Testis (tissue), 3 donors: ENCODE measurements around the gene TM9SF3. TPM values are rescaled to one million over a fixed set of nuclear protein-coding genes. Genes with fewer than 3 reads are reported as not detected.

Experiments
- DNase-seq: peaks from one replicate; pipeline ENCODE4 v3.0.0-alpha.2; 2019
- H3K27ac ChIP-seq, 2 donors: fragments of 200-600 bp; sonication (generic); one replicate each; pipeline ENCODE4 v1.5.1; 2019
- H3K27me3 ChIP-seq: fragments of 200-600 bp; sonication (generic); one replicate; pipeline ENCODE4 v1.5.1; 2019
- H3K36me3 ChIP-seq: fragments of 200-600 bp; sonication (generic); one replicate; pipeline ENCODE4 v1.5.1; 2017; ENCODE audit warnings: low read depth; ENCODE audit errors: missing control alignments
- H3K4me1 ChIP-seq: fragments of 200-600 bp; sonication (generic); one replicate; pipeline ENCODE4 v1.5.1; 2019
- H3K4me3 ChIP-seq, 2 donors: fragments of 200-600 bp; sonication (generic); one replicate each; pipeline ENCODE4 v1.5.1; 2017 to 2019
- H3K9me3 ChIP-seq: fragments of 200-600 bp; sonication (generic); one replicate; pipeline ENCODE4 v1.5.1; 2017
- POLR2A ChIP-seq: fragments of 450-650 bp; IDR thresholded peaks from one replicate; pipeline ENCODE4 v1.6.1; 2017; ENCODE audit warnings: antibody characterized with exemption, mild to moderate bottlenecking, moderate library complexity
- WGBS, 2 donors: methylation state at CpG; one replicate each; pipeline ENCODE4 v1.1.5; 2018; 5-methylcytosine and 5-hydroxymethylcytosine counted together
- intact Hi-C: fragments of 100-400 bp; cut with DNase I; formaldehyde crosslinking; loops from one replicate; pipeline ENCODE4 v1.15.1; 2023; ENCODE audit warnings: low total_unique reads
- polyA plus RNA-seq: library from polyadenylated mRNA; stranded (reverse); fragments of 350-450 nt; fragmentation: Illumina TruSeq; extraction: RNeasy Lipid Tissue Mini Kit (QIAGEN cat#74804); gene quantifications from one replicate; pipeline ENCODE4 v1.2.3, GENCODE V29; 2014; ENCODE audit warnings: low read depth, low replicate concordance; ENCODE audit not compliant: insufficient read depth
- total RNA-seq, 2 donors: library from RNA; depleted of rRNA; stranded (reverse); fragments of >200 nt; gene quantifications; one replicate each; pipeline ENCODE4 v1.2.3, GENCODE V29; 2016
- TF ChIP-seq, protein P1 (sequence below), 3 experiments: fragments of 450-650 bp in 2 of 3; fragments of 200-600 bp in 1 of 3; sonication (generic) in 1 of 3; IDR thresholded peaks; one replicate each; pipeline ENCODE4 v1.5.1; 2016 to 2019; ENCODE audit warnings: antibody characterized with exemption in 3 of 3, mild to moderate bottlenecking in 2 of 3, moderate library complexity in 1 of 3

The TM9SF3 gene
- total and polyA plus RNA-seq, 3 donors from 2014 or later: 67.8 to 69.8 (median 69.3) TPM

DNA sequence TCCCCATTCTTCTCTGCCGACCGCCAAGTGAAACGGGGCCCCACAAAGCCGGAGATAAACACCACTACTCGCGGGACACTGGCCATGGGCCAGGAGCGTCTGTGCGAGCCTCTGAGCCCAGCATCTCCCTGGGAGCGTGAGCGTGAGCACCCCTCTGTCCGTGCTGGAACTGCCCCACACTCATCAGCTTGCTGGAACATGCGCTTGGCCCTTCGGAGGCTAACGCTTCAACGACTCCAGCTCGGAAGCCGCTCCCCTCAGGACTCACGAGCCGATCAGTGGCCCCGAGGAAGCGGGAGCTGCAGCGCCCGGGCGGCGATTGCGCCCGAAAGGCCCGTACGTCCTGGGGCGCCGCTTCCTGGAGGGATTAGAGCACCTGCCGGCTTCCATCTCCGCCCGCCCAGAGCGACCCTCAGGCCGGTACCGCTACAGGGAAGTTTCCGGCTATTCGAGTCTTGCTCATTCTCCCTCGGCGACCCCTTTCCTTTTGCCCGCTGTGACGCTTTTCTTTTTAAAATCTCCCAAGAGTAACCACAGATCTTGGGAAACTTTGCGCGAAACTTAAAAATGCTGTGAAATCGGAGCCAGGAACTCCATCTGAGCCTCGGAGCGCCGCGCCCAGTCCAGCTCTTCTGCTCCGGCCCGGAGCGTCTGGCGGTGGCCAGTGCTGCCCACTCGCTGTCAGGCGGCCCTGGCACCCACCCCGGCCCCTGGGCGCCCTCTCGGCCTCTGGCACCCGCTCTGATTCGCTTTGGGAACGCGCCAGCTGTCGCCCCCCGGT is 74.1 kb downstream of the TM9SF3 start:
- DNase-seq: peak; percentile 21
- intact Hi-C loops: loop anchor here (10.0 kb wide), 1 partner anchor 118 kb away; no protein-coding TSS in a partner anchor
- Histone ChIP-seq H3K4me3 (peak overlapping the region; percentile 40 to 50), H3K27me3 (no peaks in the 10 kb centered on the region), H3K27ac (no peak overlapping the region), H3K36me3 (no peaks in the 10 kb centered on the region), H3K4me1 (peaks cover 15% of the 10 kb centered on the region), H3K9me3 (no peaks in the 10 kb centered on the region)
- TF ChIP-seq, protein P1, sequence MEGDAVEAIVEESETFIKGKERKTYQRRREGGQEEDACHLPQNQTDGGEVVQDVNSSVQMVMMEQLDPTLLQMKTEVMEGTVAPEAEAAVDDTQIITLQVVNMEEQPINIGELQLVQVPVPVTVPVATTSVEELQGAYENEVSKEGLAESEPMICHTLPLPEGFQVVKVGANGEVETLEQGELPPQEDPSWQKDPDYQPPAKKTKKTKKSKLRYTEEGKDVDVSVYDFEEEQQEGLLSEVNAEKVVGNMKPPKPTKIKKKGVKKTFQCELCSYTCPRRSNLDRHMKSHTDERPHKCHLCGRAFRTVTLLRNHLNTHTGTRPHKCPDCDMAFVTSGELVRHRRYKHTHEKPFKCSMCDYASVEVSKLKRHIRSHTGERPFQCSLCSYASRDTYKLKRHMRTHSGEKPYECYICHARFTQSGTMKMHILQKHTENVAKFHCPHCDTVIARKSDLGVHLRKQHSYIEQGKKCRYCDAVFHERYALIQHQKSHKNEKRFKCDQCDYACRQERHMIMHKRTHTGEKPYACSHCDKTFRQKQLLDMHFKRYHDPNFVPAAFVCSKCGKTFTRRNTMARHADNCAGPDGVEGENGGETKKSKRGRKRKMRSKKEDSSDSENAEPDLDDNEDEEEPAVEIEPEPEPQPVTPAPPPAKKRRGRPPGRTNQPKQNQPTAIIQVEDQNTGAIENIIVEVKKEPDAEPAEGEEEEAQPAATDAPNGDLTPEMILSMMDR (IDR thresholded peaks at IDR 0.05): no peak
- no peak for TF ChIP-seq POLR2A
- 1% methylated on average over 29 to 63 of the region's 65 CpGs for WGBS, 2 donors

DNA sequence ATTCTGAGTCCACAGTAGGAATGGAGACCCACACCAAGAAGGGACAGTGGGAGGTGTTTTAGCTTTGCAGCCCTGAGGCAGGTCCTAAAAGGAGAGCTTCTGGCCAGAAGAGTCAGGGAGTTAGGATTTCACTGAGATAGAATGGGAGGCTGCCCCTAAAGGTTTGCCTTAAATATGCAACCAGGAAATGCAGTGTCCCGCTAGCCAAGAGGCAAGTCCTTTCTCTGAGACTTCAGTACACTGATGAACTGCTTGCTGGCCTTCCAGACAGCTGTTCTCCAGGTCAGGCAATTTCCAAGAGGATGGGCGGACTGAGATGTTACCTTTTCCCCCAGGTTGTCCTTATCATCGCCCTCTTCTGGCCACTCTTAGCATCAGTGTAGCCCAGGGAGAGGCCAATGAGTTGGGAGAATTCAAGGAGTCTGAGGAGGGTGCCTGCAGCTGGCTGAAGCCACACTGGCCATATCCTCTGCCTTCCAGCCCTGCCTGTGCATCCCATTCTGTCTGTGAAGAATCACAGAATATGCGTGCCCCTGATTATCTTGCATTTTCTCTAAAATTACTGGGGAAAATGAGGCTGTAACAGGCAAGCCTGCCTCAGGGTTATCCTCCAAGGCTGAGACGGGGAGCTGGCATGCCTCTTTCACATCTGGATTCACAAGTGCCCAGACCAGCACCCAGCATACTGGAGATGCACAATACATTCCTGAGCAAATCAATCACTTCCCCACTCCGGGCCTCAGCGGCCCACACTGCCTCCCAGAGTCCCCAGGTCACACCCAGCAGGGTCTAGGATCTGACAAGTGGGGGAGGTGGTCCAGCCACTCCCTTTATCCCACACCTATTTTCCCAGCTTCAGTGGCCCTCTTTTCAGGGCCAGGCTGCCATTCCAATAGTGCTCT is 75.5 kb downstream of the TM9SF3 start:
- Histone ChIP-seq H3K9me3 (no peaks in the 10 kb centered on the region), H3K27ac (no peak overlapping the region), H3K4me3 (no peak overlapping the region), H3K27me3 (no peaks in the 10 kb centered on the region), H3K4me1 (peaks cover 15% of the 10 kb centered on the region), H3K36me3 (no peaks in the 10 kb centered on the region)
- 75 to 81% methylated on average over 7 of the region's 7 CpGs for WGBS, 2 donors
- peak; percentile 34 for DNase-seq
- intact Hi-C loops: loop anchor here (10.0 kb wide), 1 partner anchor 116 kb away; no protein-coding TSS in a partner anchor
- TF ChIP-seq, protein P1 (IDR thresholded peaks at IDR 0.05): peak in 1 of 3 experiments; percentile 31
- no peak for TF ChIP-seq POLR2A

DNA sequence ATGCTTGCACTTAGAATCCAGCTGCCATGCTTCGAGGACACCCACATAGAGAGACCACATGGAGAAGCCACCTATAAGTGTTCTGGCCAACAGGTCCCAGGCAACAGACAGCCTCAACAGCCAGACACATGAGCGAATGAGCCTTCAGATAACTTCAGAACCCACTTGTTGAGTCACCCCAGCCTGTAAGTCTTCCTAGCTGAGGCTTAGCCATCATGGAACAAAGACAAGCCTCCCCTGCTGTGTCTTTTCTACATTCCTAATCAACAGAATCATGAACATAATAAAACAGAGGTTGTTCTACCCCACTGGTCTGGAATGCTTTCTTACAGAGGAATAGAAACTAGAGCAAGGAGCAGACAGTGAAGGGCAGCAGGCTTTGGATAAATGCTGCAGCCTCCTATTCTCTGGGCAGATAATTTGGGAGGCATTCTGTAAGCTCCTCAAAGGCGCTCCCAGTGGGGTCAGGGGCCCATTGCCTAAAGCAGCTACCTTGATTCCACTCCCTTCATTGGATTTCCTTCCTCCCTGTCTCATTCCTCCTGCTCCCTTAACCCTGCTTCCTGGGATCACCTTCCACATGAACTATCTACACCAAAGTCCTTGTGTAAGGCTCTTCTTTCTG is 77.7 kb downstream of the TM9SF3 start:
- H3K4me1 ChIP-seq: peaks cover 15% of the 10 kb centered on the region
- WGBS, 2 donors: 96 to 98% methylated on average over 3 of the region's 3 CpGs
- H3K27me3 ChIP-seq: no peaks in the 10 kb centered on the region
- H3K4me3 ChIP-seq: no peak overlapping the region
- H3K27ac ChIP-seq: no peak overlapping the region
- TF ChIP-seq, protein P1 (IDR thresholded peaks at IDR 0.05): no peak
- no peak for TF ChIP-seq POLR2A
- H3K9me3 ChIP-seq: no peaks in the 10 kb centered on the region
- no peaks in the 10 kb centered on the region for H3K36me3 ChIP-seq
- DNase-seq: no peak
- intact Hi-C loops: no loop called here

DNA sequence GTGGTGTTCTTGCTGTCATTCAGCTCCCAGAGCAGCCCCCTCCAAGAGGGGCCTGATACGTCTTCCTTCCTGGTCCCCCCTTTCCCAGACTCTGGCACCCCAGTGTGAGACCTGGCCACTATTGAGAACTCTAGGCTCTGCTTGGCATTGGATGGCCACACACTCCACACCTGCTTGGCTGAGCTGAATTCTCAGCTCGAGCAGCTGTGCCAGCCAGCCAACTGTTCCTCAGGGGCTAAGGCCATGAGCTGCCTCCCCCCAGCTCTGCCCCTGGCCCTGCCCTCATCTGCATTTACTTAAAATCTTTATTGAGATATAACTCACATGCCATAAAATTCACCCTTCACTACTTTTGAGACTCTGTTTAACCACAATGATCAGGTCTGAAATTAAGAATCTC is 79.8 kb downstream of the TM9SF3 start:
- Histone ChIP-seq H3K4me1 (peaks cover 1% of the 10 kb centered on the region), H3K4me3 (no peak overlapping the region), H3K9me3 (no peaks in the 10 kb centered on the region), H3K36me3 (no peaks in the 10 kb centered on the region), H3K27me3 (no peaks in the 10 kb centered on the region), H3K27ac (no peak overlapping the region)
- DNase-seq: no peak
- TF ChIP-seq POLR2A: no peak
- TF ChIP-seq, protein P1 (IDR thresholded peaks at IDR 0.05): no peak
- 72 to 79% methylated on average over 2 of the region's 2 CpGs for WGBS, 2 donors
- intact Hi-C loops: no loop called here
